Stimulated activated CD8-positive, alpha-beta memory T cell treated with anti-CD3 and anti-CD28 coated beads, Interleukin-2, amount 100 ng/mL, for 48 hours (primary cell): ENCODE results near the gene SCGB1A1.
A peak's percentile ranks its signal among the peaks of the same experiment; 100 is the strongest.

Experiments used
- DNase-seq, 2 donors: peaks; one replicate each; pipeline ENCODE4 v3.0.0-alpha.2; 2020; ENCODE audit warnings: low read depth in 2 of 2

Gene SCGB1A1

DNA sequence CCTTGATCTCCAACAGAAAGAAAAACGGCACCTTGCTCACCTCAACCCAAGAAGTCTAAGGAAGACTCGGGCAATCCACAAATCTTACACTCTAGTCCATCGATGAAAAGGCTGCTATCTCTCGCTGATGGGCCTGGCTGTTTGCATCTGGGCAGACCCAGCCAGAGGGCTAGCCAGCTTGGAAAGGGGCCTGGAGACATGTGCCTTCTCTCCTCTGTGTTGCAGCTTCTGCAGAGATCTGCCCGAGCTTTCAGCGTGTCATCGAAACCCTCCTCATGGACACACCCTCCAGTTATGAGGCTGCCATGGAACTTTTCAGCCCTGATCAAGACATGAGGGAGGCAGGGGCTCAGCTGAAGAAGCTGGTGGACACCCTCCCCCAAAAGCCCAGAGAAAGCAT is 3.2 kb downstream of the SCGB1A1 start:
- no peak for DNase-seq

DNA sequence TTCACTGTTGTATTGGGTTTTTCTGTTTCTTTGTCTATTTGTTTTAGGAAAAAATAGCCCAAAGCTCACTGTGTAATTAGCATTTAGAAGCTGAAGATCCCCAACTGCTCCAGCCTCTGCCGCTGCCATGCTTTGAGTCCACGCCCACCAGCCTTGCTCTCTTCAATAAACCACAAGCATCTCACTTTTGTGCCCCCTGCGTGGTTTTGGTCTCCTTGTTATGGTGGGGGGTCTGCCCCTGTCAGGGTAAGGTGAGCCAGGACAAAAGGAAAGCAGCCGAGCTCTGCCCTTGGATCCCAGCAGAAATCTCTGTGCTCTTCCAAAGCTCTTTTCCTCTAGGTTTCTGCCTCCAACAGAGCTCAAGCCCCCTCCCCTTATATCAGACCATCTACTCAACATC is 4.2 kb downstream of the SCGB1A1 start:
- no peak for DNase-seq

GRCh38 chr11:62427630-62428233 is 8.9 kb downstream of the SCGB1A1 start:
- no peak for DNase-seq

DNA sequence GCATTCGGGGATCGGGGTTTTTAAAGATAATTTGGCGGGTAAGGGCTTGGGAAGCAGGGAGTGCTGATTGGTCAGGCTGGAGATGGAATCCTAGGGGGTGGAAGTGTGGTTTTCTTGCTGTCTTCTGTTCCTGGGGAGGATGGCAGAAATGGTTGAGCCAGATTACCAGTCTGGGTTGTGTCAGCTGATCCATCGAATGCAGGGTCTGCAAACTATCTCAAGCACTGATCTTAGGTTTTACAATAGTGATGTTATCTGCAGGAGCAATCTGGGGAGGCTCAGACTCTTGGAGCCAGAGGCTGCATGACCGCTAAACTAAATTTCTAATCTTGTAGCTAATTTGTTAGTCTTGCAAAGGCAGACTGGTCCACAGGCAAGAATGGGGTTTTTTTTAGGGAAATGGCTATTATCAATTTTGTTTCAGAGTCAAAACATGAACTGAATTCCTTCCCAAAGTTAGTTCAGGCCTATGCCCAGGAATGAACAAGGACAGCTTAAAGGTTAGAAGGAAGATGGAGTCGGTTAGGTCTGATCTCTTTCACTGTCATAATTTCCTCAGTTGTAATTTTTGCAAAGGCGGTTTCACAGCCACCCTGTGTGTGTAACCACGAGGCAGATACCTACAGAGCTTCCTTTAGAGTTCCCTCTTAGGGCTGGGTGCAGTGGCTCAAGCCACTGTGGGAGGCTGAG is 10.2 kb downstream of the SCGB1A1 start:
- DNase-seq: no peak

DNA sequence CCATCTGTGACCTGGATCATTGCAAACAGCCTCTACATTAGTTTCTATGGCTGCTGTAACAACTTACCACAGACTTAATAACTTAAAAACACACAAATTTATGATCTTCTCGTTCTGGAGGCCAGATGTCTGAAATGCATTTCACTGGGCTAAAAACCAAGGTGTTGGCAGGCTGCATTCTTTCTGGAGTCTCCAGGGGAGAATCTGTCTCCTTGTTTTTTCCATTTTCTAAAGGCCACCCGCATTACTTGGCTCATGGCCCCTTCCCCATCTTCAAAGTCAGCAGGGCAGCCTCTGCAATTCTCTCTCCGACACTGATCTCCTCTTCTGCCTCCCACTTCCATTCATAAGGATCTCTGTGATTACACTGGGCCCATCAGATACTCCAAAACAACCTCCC is 11.6 kb downstream of the SCGB1A1 start:
- DNase-seq: no peak

GRCh38 chr11:62431171-62431901 is 12.5 kb downstream of the SCGB1A1 start:
- DNase-seq: no peak

DNA sequence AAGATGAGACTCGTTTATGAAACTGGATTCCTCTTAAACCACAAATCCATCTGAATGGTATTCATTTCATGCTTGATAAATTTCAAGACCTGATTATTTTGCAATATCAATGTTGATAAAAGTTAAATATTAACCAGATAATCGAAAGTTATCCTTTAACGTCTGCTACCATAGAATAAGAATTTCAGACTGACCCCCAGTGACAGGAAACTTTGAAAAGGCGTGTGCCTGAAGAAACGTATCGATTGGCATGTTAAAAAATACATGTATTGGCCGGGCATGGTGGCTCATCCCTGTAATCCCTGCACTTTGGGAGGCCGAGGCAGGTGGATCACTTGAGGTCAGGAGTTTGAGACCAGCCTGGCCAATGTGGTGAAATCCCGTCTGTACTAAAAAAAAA is 13.9 kb downstream of the SCGB1A1 start:
- DNase-seq: no peak

GRCh38 chr11:62433141-62433903 is 14.5 kb downstream of the SCGB1A1 start:
- DNase-seq: no peak

DNA sequence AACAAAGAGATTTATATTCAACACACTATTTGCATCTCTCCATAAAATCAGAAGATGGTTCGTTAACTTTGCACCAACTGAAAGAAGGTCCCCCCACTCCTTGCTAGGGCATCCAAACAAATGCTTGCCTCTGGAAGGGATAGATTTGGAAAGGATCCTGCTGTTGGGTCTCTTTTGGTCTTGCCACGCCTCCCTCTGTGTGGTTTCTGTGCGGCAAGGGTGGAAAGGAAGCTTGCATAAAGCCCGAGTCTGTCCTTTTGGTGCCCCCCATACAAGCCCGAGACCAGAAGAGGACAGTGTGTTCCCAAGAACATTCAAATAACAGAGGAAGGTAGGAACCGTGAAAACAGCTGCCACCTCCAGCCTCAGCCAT is 15.1 kb downstream of the SCGB1A1 start:
- DNase-seq: no peak

GRCh38 chr11:62435846-62436660 is 17.2 kb downstream of the SCGB1A1 start:
- no peak for DNase-seq

DNA sequence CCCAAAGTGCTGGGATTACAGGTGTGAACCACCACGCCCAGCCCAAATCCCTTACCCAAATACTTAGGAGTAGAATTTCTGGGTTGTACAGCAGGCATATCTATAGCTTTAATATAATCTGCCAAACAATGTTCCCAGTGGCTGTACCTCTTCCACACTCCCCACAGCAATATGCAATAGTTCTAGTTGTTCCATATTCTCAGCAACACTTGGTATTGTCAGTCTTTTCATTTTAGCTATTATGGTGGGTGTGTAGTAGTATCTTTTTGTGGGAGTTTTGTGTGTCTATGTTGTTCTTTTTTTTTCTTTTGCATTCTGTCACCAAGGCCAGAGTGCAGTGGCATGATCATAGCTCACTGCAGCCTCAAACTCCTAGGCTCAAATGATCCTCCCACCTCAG is 18.8 kb downstream of the SCGB1A1 start:
- DNase-seq: no peak

GRCh38 chr11:62438641-62439040 is 19.8 kb downstream of the SCGB1A1 start:
- DNase-seq: no peak

DNA sequence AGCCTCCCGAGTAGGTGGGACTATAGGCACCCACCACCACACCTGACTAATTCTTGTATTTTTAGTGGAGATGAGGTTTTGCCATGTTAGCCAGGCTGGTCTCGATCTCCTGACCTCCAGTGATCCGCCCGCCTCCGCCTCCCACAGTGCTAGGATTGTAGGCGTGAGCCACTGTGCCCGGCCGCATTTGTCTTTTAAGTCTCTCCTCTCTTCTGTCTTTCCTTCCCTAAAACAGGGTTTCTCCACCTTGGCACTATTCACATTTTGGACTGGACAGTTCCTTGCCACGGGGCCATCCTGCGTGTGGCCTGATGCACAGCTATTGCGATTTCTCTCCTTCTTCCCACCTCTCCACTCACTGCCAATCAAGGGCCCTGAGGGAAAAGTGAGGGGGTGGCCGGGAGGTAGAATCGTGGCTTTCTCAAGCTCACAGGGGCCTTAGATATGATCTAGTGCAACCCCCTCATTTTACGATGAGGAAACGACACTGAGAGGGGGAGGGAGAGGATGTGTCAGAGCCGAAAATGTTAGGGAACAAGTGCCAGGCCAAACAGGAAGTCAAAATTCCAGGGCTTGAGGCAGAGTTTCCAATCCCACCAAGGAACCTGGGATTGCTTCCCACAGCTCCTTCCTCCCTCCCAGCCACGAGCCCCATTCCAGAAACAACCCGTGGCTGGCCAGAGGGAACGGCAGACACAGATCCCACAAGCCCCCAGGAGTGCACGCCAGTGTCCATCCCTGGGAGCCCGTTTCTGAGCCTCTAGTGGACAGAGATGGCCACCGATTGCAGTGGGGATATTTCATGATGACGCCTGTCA is 21.2 kb downstream of the SCGB1A1 start:
- no peak for DNase-seq

- DNase-seq: no peak
Measured at GRCh38 chr11:62443390-62444235, 24.8 kb downstream of the SCGB1A1 start.

- peak in 1 of 2 donors; percentile 37 for DNase-seq
Measured at GRCh38 chr11:62444236-62444833, 25.5 kb downstream of the SCGB1A1 start.

DNA sequence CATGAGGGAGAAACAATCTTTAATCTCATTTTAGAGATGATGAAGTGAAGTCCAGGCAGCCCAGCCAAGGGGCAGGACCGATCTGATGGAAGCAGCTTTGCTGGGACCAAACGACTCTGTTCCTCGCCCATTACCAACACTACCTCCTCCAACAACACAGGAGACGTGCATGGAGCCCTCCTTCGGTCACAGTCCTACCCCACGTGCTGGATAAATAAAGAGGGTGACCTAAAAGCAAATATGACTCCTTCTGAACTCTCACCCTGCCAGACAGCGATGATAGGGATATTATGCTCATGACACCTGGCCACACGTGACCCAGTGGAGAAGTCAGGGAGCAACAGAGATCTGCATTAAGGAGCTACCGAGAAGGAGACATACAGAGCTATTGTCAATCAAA is 26.0 kb downstream of the SCGB1A1 start:
- no peak for DNase-seq

DNA sequence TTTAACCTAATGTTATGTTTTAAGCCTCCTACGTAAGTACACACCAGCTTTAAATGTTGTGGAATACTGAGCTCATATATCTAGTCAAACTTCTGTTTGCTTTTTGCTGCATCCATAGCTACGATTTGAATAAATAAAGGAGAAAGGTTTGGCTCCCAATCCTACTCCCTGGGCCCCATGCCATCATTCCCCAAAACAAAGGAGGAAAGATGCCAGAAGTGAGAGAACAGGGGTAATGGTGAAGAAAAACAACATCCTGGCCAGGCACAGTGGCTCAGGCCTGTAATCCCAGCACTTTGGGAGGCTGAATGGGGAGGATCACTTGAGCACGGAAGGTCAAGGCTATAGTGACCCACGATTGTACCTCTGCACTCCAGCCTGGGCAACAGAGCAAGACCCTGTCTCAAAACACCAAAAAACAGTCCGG is 26.5 kb downstream of the SCGB1A1 start:
- DNase-seq: no peak

DNA sequence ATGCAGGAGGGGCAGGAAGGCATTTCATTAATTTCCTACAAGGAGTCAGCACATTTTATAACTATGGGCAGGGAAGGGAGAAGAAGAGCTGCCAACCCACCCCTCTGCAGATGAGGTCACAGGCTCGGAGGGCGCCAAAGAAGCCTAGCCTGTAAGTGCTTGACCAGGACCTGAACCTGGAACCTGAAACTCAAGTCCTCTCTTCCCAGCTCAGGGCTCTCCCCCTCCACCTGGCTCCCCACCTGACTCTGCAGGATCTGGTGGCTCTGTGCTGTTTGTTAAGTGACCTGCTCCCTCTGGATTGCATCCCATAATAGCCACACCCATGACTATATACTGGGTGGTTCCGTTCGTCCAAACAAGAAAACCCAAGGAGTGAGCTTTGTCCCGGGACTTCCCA is 27.3 kb downstream of the SCGB1A1 start:
- no peak for DNase-seq

- DNase-seq: no peak
Measured at GRCh38 chr11:62449451-62449851, 30.6 kb downstream of the SCGB1A1 start.
